DND-41 (cell line): ENCODE measurements around the gene CALCA.

Source experiments
- EZH2 ChIP-seq: IDR thresholded peaks from 3 replicates; pipeline ENCODE4 v1.6.1; 2012; ENCODE audit warnings: borderline replicate concordance, low read depth, mild to moderate bottlenecking, moderate library complexity, low read length, inconsistent platforms; ENCODE audit not compliant: severe bottlenecking
- TF ChIP-seq, protein P1 (sequence below): IDR thresholded peaks from 2 replicates; pipeline ENCODE4 v1.5.1; 2012; ENCODE audit warnings: borderline replicate concordance, low read length, moderate library complexity, mild to moderate bottlenecking; ENCODE audit not compliant: poor library complexity, severe bottlenecking; ENCODE audit errors: extremely low read depth

GRCh38 chr11:14969901-14970323 lies 2.2 kb downstream of the CALCA start:
- TF ChIP-seq, protein P1, sequence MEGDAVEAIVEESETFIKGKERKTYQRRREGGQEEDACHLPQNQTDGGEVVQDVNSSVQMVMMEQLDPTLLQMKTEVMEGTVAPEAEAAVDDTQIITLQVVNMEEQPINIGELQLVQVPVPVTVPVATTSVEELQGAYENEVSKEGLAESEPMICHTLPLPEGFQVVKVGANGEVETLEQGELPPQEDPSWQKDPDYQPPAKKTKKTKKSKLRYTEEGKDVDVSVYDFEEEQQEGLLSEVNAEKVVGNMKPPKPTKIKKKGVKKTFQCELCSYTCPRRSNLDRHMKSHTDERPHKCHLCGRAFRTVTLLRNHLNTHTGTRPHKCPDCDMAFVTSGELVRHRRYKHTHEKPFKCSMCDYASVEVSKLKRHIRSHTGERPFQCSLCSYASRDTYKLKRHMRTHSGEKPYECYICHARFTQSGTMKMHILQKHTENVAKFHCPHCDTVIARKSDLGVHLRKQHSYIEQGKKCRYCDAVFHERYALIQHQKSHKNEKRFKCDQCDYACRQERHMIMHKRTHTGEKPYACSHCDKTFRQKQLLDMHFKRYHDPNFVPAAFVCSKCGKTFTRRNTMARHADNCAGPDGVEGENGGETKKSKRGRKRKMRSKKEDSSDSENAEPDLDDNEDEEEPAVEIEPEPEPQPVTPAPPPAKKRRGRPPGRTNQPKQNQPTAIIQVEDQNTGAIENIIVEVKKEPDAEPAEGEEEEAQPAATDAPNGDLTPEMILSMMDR, result peak; percentile 64
- TF ChIP-seq EZH2, result no peak
